ENCODE results near the gene CD99.

DNA sequence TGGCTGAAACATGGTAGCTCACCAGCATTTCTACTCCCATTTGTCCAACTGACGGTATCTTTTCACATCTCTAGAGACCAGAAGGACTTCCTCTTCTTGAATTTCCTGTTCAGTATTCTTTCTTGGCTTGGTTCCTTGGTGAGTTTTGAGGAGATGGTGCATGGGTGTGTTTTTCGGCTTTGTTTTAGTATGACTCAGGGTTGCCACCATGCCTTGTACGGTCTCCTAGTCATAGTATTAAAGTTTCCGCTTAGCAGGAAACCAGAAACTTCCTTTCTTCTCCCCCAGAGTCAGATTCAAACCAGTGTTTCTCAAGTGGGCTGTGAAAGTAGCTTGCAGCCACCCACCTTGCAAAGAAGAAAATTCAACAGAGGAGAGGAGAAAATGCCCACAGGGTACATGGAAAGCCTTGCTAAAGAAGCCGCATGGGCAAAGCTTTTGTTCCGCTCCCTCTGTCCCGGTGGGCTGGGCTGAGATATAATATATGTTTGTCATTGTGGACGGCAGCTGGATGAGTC lies 5.7 kb downstream of the CD99 start:
- TF ChIP-seq, protein P1, sequence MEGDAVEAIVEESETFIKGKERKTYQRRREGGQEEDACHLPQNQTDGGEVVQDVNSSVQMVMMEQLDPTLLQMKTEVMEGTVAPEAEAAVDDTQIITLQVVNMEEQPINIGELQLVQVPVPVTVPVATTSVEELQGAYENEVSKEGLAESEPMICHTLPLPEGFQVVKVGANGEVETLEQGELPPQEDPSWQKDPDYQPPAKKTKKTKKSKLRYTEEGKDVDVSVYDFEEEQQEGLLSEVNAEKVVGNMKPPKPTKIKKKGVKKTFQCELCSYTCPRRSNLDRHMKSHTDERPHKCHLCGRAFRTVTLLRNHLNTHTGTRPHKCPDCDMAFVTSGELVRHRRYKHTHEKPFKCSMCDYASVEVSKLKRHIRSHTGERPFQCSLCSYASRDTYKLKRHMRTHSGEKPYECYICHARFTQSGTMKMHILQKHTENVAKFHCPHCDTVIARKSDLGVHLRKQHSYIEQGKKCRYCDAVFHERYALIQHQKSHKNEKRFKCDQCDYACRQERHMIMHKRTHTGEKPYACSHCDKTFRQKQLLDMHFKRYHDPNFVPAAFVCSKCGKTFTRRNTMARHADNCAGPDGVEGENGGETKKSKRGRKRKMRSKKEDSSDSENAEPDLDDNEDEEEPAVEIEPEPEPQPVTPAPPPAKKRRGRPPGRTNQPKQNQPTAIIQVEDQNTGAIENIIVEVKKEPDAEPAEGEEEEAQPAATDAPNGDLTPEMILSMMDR (IDR thresholded peaks at IDR 0.05) = no peak
- TF ChIP-seq POLR2AphosphoS5 (IDR thresholded peaks at IDR 0.05) (no peak), POLR2A (IDR thresholded peaks at IDR 0.05) (no peak), EP300 (IDR thresholded peaks at IDR 0.05; ENCODE audit: low read depth) (no peak)
